H9 (cell line): ENCODE data around the gene PROM1. TPM values are rescaled to one million over a fixed set of nuclear protein-coding genes. Genes with fewer than 3 reads are reported as not detected.

ENCODE experiments used
- DNase-seq: peaks from one replicate; pipeline ENCODE4 v3.0.0-alpha.2; 2017
- H2AFZ ChIP-seq: one replicate; pipeline ENCODE4 v1.6.1; 2013; ENCODE audit warnings: mild to moderate bottlenecking, low read length, control low read depth, moderate library complexity
- H2AK5ac ChIP-seq: 2 replicates; pipeline ENCODE4 v1.6.1; 2013; ENCODE audit warnings: low read length, control low read depth, mixed read lengths; ENCODE audit not compliant: insufficient read length
- H2BK120ac ChIP-seq: one replicate; pipeline ENCODE4 v1.6.1; 2013; ENCODE audit warnings: low read depth, mild to moderate bottlenecking, low read length, control low read depth, inconsistent platforms; ENCODE audit not compliant: poor library complexity, severe bottlenecking
- H2BK12ac ChIP-seq: 2 replicates; pipeline ENCODE4 v1.6.1; 2013; ENCODE audit warnings: low read length, control low read depth, mixed read lengths, low read depth; ENCODE audit not compliant: insufficient read length
- H2BK15ac ChIP-seq: 2 replicates; pipeline ENCODE4 v1.6.1; 2013; ENCODE audit warnings: low read depth, low read length, control low read depth
- H2BK20ac ChIP-seq: one replicate; pipeline ENCODE4 v1.6.1; 2013; ENCODE audit warnings: low read depth, mild to moderate bottlenecking, low read length, control low read depth, inconsistent platforms; ENCODE audit not compliant: poor library complexity, severe bottlenecking
- H2BK5ac ChIP-seq: 2 replicates; pipeline ENCODE4 v1.6.1; 2013; ENCODE audit warnings: low read length, control low read depth, mixed read lengths; ENCODE audit not compliant: insufficient read length
- H3K14ac ChIP-seq: 2 replicates; pipeline ENCODE4 v1.6.1; 2013; ENCODE audit warnings: low read length, control low read depth; ENCODE audit not compliant: insufficient read depth
- H3K18ac ChIP-seq: 2 replicates; pipeline ENCODE4 v1.6.1; 2013; ENCODE audit warnings: low read depth, mild to moderate bottlenecking, mixed read lengths, low read length, control low read depth; ENCODE audit not compliant: insufficient read length
- H3K23ac ChIP-seq: 2 replicates; pipeline ENCODE4 v1.6.1; 2013; ENCODE audit warnings: low read length, control low read depth, mixed read lengths, low read depth; ENCODE audit not compliant: insufficient read length
- H3K23me2 ChIP-seq: 2 replicates; pipeline ENCODE4 v1.6.1; 2013; ENCODE audit warnings: low read depth, mild to moderate bottlenecking, mixed read lengths, low read length, control low read depth; ENCODE audit not compliant: insufficient read length, poor library complexity, severe bottlenecking
- H3K27ac ChIP-seq: 2 replicates; pipeline ENCODE4 v1.5.1; 2013; ENCODE audit warnings: low read length, control low read depth, mixed read lengths, low read depth; ENCODE audit not compliant: insufficient read length
- H3K27me3 ChIP-seq: 2 replicates; pipeline ENCODE4 v1.6.1; 2013; ENCODE audit warnings: low read length, control low read depth, inconsistent platforms; ENCODE audit not compliant: insufficient read depth
- H3K4ac ChIP-seq: 2 replicates; pipeline ENCODE4 v1.6.1; 2013; ENCODE audit warnings: low read depth, mild to moderate bottlenecking, control low read depth, inconsistent platforms, low read length, moderate library complexity
- H3K4me1 ChIP-seq: 2 replicates; pipeline ENCODE4 v1.6.1; 2013; ENCODE audit warnings: low read length, control low read depth, inconsistent platforms; ENCODE audit not compliant: insufficient read depth
- H3K4me2 ChIP-seq: 2 replicates; pipeline ENCODE4 v1.6.1; 2013; ENCODE audit warnings: low read length, control low read depth, mixed read lengths; ENCODE audit not compliant: insufficient read length, insufficient read depth
- H3K56ac ChIP-seq: 2 replicates; pipeline ENCODE4 v1.6.1; 2013; ENCODE audit warnings: low read depth, mild to moderate bottlenecking, mixed read lengths, low read length, control low read depth; ENCODE audit not compliant: insufficient read length
- H3K79me1 ChIP-seq: 2 replicates; pipeline ENCODE4 v1.6.1; 2013; ENCODE audit warnings: low read depth, mild to moderate bottlenecking, moderate library complexity, low read length, control low read depth, inconsistent platforms; ENCODE audit not compliant: insufficient read depth, poor library complexity, severe bottlenecking
- H3K79me2 ChIP-seq: 2 replicates; pipeline ENCODE4 v1.6.1; 2013; ENCODE audit warnings: low read length, control low read depth, inconsistent platforms; ENCODE audit not compliant: insufficient read depth
- H3K9ac ChIP-seq: 2 replicates; pipeline ENCODE4 v1.6.1; 2013; ENCODE audit warnings: low read length, control low read depth, mixed read lengths; ENCODE audit not compliant: insufficient read length; ENCODE audit errors: extremely low read depth
- H3K9me3 ChIP-seq: one replicate; pipeline ENCODE4 v1.6.1; 2013; ENCODE audit warnings: low read depth, low read length, inconsistent platforms; ENCODE audit not compliant: control insufficient read depth
- H3T11ph ChIP-seq: one replicate; pipeline ENCODE4 v1.6.1; 2013; ENCODE audit warnings: mild to moderate bottlenecking, low read length, control low read depth, inconsistent platforms
- H4K20me1 ChIP-seq: one replicate; pipeline ENCODE4 v1.6.1; 2013; ENCODE audit not compliant: control insufficient read depth, insufficient read length, insufficient read depth
- H4K5ac ChIP-seq: 2 replicates; pipeline ENCODE4 v1.6.1; 2013; ENCODE audit warnings: low read depth, mild to moderate bottlenecking, mixed read lengths, low read length, control low read depth; ENCODE audit not compliant: insufficient read length
- H4K8ac ChIP-seq: replicated peaks from 2 replicates; pipeline ENCODE4 v1.6.1; 2013; ENCODE audit warnings: low read length, control low read depth, mixed read lengths, low read depth; ENCODE audit not compliant: insufficient read length
- H4K91ac ChIP-seq: 2 replicates; pipeline ENCODE4 v1.6.1; 2013; ENCODE audit warnings: low read depth, mild to moderate bottlenecking, moderate library complexity, mixed read lengths, low read length, control low read depth; ENCODE audit not compliant: insufficient read length
- H3K27ac Mint-ChIP-seq, 3 experiments: 2 replicates in 2 of 3; 3 replicates in 1 of 3; pipeline ENCODE4 v1.8.0; 2020 to 2021; ENCODE audit warnings: mixed read lengths in 3 of 3, mild to moderate bottlenecking in 1 of 3, moderate library complexity in 1 of 3
- H3K27me3 Mint-ChIP-seq: 2 replicates; pipeline ENCODE4 v1.8.0; 2021; ENCODE audit warnings: low read depth, mild to moderate bottlenecking, moderate library complexity, mixed read lengths
- H3K36me3 Mint-ChIP-seq, 3 experiments: 2 replicates in 2 of 3; 3 replicates in 1 of 3; pipeline ENCODE4 v1.8.0; 2020 to 2021; ENCODE audit warnings: low read depth in 3 of 3, mixed read lengths in 3 of 3; ENCODE audit not compliant: insufficient read depth in 1 of 3
- H3K4me1 Mint-ChIP-seq, 2 experiments: 2 replicates each; pipeline ENCODE4 v1.8.0; 2020; ENCODE audit warnings: mixed read lengths in 2 of 2
- H3K4me3 Mint-ChIP-seq, 2 experiments: 2 replicates in 1 of 2; 3 replicates in 1 of 2; pipeline ENCODE4 v1.8.0; 2020 to 2021; ENCODE audit warnings: mild to moderate bottlenecking in 2 of 2, mixed read lengths in 2 of 2, moderate library complexity in 1 of 2
- H3K9me3 Mint-ChIP-seq, 2 experiments: 2 replicates in 1 of 2; 3 replicates in 1 of 2; pipeline ENCODE4 v1.8.0; 2020; ENCODE audit warnings: mild to moderate bottlenecking in 2 of 2, mixed read lengths in 2 of 2, moderate library complexity in 1 of 2
- WGBS: extraction: QIAGEN DNeasy Blood & Tissue Kit; methylation state at CpG from one replicate; pipeline ENCODE4 v1.1.7; 2013; ENCODE audit warnings: missing lambda C conversion rate, low lambda C conversion rate, mixed read lengths; ENCODE audit not compliant: insufficient read length; ENCODE audit errors: extremely low coverage; 5-methylcytosine and 5-hydroxymethylcytosine counted together
- total RNA-seq: library from RNA; stranded (reverse); gene quantifications from 2 replicates; pipeline ENCODE4 v1.2.1, GENCODE V29; 2021
- TF ChIP-seq, protein P1 (sequence below): fragments of 200-600 bp; sonication (generic); conservative IDR thresholded peaks from 3 replicates; pipeline ENCODE4 v1.8.0; 2021; ENCODE audit warnings: antibody characterized with exemption, mild to moderate bottlenecking

Gene PROM1
- total RNA-seq, 1 experiment from 2014 or later, result 98.3 TPM

DNA sequence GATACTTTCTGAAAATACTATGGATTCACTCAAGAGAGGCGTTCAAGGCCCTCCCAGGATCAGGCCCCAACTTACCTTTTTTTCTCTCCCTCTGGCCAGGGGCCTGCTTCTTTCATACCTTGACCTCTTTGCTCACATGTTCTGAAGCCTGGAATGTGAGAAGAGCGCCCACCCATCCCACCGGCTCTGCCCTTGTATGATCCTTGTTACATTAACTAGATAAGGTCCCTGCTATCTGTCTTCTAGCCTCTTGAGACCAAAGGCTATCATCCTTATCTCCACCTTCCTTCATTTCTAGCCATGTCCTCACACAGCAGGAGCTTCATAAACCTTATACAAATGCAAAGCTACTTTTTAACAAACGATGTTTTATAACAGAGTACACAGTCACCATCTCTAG lies 45.9 kb downstream of the PROM1 start:
- no peak overlapping the region for H4K5ac ChIP-seq
- no peaks in the 10 kb centered on the region for H3K79me2 ChIP-seq
- no peak overlapping the region for H3K9ac ChIP-seq
- H2BK15ac ChIP-seq, result no peak overlapping the region
- peaks cover 28% of the 10 kb centered on the region for H3K4me1 ChIP-seq
- no peak overlapping the region for H3T11ph ChIP-seq
- H3K18ac ChIP-seq, result no peak overlapping the region
- no CpG with 5 or more reads among the region's 4 CpGs for WGBS
- H3K27ac Mint-ChIP-seq, result peak overlapping the region in 1 of 3 experiments; percentile 16; a peak in 1 of 7 replicates
- H3K23ac ChIP-seq, result no peak overlapping the region
- no peak overlapping the region for H2BK120ac ChIP-seq
- H3K23me2 ChIP-seq, result no peaks in the 10 kb centered on the region
- H3K9me3 ChIP-seq, result no peaks in the 10 kb centered on the region
- no peak for DNase-seq
- peak overlapping the region in 1 of 2 experiments; percentile 6; a peak in 1 of 5 replicates for H3K4me3 Mint-ChIP-seq
- H2AFZ ChIP-seq, result no peak overlapping the region
- no peak overlapping the region for H2BK5ac ChIP-seq
- H3K27me3 Mint-ChIP-seq, result no peaks in the 10 kb centered on the region
- no peaks in the 10 kb centered on the region for H3K9me3 Mint-ChIP-seq
- no peak overlapping the region for H3K4ac ChIP-seq
- no peak overlapping the region for H2BK20ac ChIP-seq
- no peak overlapping the region for H3K14ac ChIP-seq
- no peak overlapping the region for H2BK12ac ChIP-seq
- H3K4me1 Mint-ChIP-seq, result peaks cover 58 to 63% of the 10 kb centered on the region in 2 experiments
- peaks cover 2% of the 10 kb centered on the region; the same call in 1 of the 2 replicates for H3K27me3 ChIP-seq
- TF ChIP-seq, protein P1, sequence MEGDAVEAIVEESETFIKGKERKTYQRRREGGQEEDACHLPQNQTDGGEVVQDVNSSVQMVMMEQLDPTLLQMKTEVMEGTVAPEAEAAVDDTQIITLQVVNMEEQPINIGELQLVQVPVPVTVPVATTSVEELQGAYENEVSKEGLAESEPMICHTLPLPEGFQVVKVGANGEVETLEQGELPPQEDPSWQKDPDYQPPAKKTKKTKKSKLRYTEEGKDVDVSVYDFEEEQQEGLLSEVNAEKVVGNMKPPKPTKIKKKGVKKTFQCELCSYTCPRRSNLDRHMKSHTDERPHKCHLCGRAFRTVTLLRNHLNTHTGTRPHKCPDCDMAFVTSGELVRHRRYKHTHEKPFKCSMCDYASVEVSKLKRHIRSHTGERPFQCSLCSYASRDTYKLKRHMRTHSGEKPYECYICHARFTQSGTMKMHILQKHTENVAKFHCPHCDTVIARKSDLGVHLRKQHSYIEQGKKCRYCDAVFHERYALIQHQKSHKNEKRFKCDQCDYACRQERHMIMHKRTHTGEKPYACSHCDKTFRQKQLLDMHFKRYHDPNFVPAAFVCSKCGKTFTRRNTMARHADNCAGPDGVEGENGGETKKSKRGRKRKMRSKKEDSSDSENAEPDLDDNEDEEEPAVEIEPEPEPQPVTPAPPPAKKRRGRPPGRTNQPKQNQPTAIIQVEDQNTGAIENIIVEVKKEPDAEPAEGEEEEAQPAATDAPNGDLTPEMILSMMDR, result no peak
- H3K36me3 Mint-ChIP-seq, result peaks cover 0 to 14% (median 4%) of the 10 kb centered on the region in 3 experiments; a peak in 4 of 7 replicates
- H3K79me1 ChIP-seq, result no peaks in the 10 kb centered on the region
- H3K4me2 ChIP-seq, result no peak overlapping the region
- H3K27ac ChIP-seq, result no peak overlapping the region
- H4K8ac ChIP-seq, result no peak overlapping the region
- H3K56ac ChIP-seq, result no peak overlapping the region
- no peak overlapping the region for H4K91ac ChIP-seq
- H2AK5ac ChIP-seq, result no peak overlapping the region
- H4K20me1 ChIP-seq, result no peaks in the 10 kb centered on the region
